ENCODE measurements around the gene SHCBP1.
"Not testable (repeated sequence)": the region's sequence is repeated elsewhere in the genome, so short reads cannot be mapped to it uniquely, and the experiment has no call there.

Gene SHCBP1

DNA sequence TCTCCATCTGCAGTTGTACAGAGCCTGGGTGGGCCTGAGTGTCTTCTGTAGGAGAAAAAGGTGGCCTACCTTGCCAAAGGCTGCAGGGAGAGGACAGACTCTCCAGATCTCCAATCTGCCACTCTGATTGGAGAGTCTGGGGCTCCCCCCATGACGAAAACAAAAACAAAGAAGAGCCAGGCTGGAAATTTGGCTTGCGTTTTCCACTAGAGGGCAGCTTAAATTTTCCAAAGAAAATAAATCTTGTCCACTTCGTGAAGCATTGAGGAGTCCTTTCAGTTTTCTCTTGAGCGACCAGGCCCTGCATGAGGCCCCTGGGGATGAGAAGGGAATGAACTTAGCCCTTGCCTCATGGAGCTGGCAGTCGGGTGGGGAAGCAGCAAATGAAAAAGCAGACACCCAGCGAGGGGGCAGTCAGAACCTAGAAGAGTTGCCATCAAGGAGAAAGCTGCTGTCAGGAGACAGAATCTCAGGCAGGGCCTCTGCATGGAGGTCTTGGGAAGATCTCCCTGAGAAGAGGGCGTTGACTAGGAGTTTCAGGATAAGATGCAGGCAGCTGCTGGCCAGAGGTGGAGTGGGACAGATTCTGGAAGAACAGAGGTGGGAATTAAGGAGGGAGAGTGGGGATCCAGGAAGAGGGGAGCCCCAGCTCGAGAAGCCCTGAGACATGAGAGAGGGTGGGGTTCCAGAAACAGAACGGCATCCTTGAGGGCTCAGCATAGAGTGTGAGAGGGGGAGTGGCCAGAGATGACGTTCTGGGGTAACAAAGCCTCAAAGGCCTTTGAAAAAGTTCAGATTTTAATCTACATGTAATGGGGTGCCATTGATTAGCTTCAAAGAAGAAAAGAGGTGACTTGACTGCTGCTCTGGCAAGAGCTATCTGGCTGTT, 8.4 kb upstream of the SHCBP1 start:
- FAIRE-seq, result peak; percentile 50

DNA sequence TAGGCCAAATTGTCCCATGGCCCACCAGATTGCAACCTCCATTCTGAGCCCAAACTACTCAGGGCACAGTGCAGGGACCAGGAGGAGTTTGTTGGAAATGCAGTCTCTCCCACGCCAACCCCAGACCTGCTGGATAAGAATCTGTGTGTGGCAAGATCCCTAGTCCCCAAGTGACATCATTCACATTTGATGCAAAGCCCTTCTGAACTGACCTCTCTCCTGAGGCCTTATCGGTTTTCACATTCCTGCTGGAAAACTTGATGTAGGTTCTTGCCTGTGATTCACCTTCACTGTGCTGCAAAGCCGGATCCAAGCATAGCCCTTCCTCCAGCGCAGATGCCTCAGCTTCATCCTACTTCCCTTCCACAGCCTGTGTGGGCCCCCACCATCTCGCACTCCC, 6.6 kb upstream of the SHCBP1 start:
- TF ChIP-seq POLR2A (IDR thresholded peaks at IDR 0.05; ENCODE audit: low read depth, low read length) (no peak), TAF1 (IDR thresholded peaks at IDR 0.05; ENCODE audit: borderline replicate concordance, low read depth, low read length) (no peak), POLR2AphosphoS5 (IDR thresholded peaks at IDR 0.05; ENCODE audit: low read depth, low read length) (no peak)
- FAIRE-seq (no peak), DNase-seq (ENCODE audit: insufficient read length) (no peak)

More for the DNA sequence above, 8.4 kb upstream of the SHCBP1 start:
- TF ChIP-seq POLR2A (IDR thresholded peaks at IDR 0.05; ENCODE audit: low read depth, low read length) (no peak), TAF1 (IDR thresholded peaks at IDR 0.05; ENCODE audit: borderline replicate concordance, low read depth, low read length) (no peak), POLR2AphosphoS5 (IDR thresholded peaks at IDR 0.05; ENCODE audit: low read depth, low read length) (no peak)
- no peak for DNase-seq (ENCODE audit: insufficient read length)

DNA sequence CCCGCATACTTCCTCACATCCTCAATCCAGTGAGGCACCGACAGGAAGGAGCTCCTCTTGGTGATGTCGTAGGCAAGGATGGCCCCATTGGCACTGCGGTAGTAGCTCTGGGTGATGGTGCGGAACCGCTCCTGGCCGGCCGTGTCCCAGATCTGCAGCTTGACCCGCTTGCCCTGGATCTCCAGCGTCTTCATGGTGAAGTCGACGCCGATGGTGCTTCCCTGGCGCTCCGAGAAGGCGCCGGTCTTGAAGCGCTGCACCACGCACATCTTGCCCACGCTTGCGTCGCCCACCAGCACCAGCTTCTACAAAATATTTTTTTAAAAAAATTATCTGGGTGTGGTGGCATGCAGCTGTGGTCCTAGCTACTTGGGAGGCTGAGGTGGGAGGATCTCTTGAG, 5.5 kb upstream of the SHCBP1 start:
- DNase-seq (ENCODE audit: insufficient read length), result not testable (repeated sequence)
- peak; percentile 42 for FAIRE-seq

DNA sequence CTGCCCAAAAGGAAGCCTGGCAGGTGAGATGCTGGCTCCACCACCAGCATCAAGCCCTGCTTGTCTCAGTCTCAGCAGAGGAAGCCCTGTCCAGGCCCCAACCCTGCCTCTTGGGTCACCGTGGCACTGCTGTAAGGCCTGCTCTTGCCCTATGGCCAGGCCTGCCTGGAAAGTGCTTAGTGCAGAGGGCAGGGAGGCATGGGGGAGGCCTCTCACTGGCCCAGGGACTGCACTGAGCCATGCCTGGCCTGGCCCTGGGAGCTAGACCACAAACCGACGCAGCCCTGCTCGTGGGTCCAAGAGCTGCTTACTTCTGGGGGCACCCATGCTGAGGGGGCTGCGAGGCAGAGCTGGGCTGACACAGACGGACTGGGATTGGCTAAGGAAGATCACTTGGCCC, 3.7 kb upstream of the SHCBP1 start:
- not testable (repeated sequence) for DNase-seq (ENCODE audit: insufficient read length); FAIRE-seq

DNA sequence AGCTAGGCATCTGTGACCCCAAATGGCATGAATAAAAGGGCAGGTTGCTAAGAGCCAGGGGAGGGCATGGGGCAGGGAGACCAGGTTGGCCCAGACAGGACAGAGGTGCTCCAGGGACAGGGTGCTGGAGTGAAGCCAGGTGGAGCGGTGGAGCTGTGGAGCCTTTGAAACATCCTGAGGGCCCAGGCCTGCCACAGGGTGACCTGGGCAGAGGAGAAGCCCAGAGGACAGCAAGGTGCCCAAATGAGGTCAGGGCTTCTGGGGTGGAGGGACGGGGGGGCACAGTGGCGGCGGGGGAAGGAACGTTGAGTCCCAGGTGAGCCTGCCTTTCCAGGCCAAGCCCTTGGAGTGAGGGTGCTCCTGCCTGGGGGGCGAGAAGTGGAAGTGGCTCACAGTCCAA, 2.5 kb upstream of the SHCBP1 start:
- DNase-seq (ENCODE audit: insufficient read length); FAIRE-seq: not testable (repeated sequence)

DNA sequence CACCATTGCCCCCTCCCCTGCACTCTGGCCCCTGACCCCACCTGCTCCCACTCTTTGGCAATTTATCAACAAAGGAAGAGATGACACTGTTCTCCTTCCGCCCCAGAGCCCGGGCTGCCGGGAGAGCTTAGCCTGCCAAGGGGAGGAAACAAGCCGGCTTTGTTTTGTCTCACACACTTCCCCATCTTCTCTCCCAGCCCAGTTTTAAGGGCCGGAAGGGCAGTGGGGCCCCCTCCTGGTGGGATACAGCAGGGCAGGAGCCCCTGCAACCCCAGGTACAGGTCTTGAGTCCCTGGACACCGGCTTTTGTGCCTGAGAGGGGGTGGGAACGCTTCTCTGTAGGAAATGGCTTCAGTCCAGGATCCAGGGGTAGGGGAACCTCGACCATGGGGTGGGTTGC, 2.1 kb upstream of the SHCBP1 start:
- DNase-seq (ENCODE audit: insufficient read length), result not testable (repeated sequence)
- FAIRE-seq, result peak; percentile 83

DNA sequence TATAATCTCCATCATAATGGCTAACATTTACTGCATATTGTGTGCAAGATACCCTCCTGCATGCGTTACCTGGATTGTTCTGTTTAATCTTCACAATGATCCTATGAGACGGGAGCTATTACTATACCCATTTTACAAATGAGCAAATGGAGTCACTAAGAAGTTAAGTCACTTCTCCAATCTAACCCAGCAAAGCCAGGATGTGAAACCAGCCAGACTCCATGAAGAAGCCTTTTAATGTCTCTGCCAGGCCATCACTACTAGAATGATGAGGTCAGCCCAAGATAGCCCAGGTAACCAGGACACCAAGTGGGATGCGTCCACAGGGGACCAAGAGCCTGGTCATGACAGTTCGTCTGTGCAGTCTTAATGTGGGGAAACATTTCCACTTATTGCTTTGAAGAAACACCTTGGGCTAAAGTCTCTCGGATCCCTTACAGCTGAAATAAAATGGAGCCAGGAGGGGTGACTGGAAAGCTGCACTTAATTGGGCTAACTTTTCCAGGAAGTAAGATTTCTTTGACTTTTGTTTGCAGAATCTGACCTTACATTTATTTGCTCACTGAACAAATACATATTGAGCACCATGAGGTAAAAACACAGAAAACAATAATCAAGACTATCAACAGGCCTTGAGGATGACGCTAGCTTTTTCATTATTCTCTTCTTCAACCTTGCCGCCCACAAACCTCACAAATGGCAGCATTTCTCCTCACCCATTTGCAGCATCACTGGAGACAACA, 926 bp upstream of the SHCBP1 start:
- no peak for FAIRE-seq
- TF ChIP-seq TAF1 (IDR thresholded peaks at IDR 0.05; ENCODE audit: borderline replicate concordance, low read depth, low read length) (no peak), POLR2AphosphoS5 (IDR thresholded peaks at IDR 0.05; ENCODE audit: low read depth, low read length) (no peak), POLR2A (IDR thresholded peaks at IDR 0.05; ENCODE audit: low read depth, low read length) (no peak)
- no peak for DNase-seq (ENCODE audit: insufficient read length)

DNA sequence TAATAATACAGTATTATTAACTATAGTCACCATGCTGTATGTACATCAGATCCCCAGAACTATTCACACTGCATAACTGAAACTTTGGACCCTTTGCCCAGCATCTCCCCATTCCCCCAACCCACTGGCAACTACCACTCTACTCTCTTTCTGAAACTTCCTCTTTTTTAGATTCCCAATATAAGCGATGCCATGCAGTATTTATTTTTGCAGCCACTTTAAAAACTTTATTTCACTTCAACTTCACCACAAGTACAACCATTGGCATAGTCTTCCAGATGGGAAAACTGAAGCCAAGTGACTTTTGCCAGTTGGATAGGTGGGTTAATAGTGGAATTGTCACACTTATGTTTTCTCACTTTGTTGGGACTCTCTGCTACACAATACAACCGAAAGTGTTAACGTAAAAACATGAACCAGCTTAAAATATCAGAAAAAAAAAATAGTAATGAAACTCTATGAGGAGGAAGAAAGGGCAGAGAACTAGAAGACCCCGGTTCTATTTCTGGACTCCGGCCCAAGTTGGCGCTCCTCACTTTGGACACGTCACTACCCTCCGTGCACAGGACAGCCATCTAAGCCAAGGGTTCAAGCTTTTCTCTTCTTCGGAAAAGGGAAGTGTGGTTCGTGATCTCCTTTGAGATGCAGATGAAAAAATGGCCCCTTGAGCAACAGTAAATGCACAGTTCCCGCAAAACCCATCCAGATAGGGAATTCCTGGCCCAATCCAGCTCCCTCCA, 743 bp downstream of the SHCBP1 start:
- TF ChIP-seq POLR2AphosphoS5 (IDR thresholded peaks at IDR 0.05; ENCODE audit: low read depth, low read length) (no peak), POLR2A (IDR thresholded peaks at IDR 0.05; ENCODE audit: low read depth, low read length) (no peak), TAF1 (IDR thresholded peaks at IDR 0.05; ENCODE audit: borderline replicate concordance, low read depth, low read length) (no peak)
- FAIRE-seq, result no peak
- DNase-seq (ENCODE audit: insufficient read length), result peak; percentile 34

DNA sequence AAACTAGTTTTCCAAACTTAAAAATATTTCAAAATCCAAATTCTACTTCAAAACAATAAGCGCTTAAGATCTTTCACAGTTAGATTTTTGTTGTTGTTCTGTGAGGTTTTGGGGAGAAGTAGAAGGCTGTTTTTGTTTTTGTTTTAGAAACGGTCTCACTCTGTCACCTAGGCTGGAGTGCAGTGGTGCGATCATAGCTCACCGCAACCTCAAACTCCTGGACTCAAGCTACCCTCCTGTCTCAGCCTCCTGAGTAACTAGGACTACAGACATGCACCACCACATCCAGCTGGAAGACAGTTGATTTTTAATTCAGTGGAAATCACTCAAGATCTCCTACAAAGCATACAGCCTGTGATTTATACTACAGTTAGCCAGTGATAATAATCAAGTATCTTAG, 2.7 kb downstream of the SHCBP1 start:
- DNase-seq (ENCODE audit: insufficient read length) (no peak), FAIRE-seq (no peak)
- no peak for TF ChIP-seq POLR2AphosphoS5 (IDR thresholded peaks at IDR 0.05; ENCODE audit: low read depth, low read length)
- TF ChIP-seq POLR2A (IDR thresholded peaks at IDR 0.05; ENCODE audit: low read depth, low read length), result no peak
- TF ChIP-seq TAF1 (IDR thresholded peaks at IDR 0.05; ENCODE audit: borderline replicate concordance, low read depth, low read length), result no peak

DNA sequence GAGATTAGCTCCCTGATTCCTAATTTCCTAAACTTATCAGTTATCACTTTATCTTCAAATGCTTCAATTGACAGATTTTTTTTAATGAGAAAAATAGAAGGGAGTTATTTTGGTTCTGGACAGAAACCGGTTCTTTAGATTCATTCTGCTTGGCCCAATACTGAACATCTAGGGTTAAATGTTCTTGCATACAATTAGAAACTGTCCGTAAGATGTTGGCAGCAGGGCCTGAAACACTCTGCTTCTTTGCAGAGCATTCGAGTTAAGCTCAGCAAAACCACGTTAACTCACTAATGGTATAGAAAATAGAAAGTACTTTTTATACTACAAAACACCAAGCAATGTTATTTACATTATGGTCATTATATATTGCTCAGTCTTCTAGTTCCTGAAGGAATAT, 7.2 kb downstream of the SHCBP1 start:
- FAIRE-seq (no peak), DNase-seq (ENCODE audit: insufficient read length) (no peak)
- no peak for TF ChIP-seq POLR2A (IDR thresholded peaks at IDR 0.05; ENCODE audit: low read depth, low read length)

DNA sequence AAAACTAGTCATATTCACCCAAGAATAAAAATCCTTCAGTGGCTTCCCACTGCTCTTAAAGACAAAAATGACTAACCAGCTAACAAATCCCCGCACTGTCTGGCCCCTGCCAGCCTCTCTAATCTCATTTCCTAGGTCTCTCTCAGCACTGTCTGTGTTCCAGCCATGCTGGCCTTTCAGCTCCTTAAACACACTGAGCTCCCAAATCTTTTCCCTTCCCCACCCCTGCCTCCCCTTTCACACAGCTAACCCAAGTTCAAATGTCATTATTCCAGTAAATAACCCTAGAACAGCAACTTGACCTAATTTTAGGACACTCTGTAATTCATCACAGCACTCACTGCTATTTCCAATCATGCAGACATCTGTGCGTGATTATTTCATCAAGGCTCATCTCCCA, 7.8 kb downstream of the SHCBP1 start:
- TF ChIP-seq TAF1 (IDR thresholded peaks at IDR 0.05; ENCODE audit: borderline replicate concordance, low read depth, low read length) (no peak), POLR2A (IDR thresholded peaks at IDR 0.05; ENCODE audit: low read depth, low read length) (no peak), POLR2AphosphoS5 (IDR thresholded peaks at IDR 0.05; ENCODE audit: low read depth, low read length) (no peak)
- FAIRE-seq (no peak), DNase-seq (ENCODE audit: insufficient read length) (no peak)

DNA sequence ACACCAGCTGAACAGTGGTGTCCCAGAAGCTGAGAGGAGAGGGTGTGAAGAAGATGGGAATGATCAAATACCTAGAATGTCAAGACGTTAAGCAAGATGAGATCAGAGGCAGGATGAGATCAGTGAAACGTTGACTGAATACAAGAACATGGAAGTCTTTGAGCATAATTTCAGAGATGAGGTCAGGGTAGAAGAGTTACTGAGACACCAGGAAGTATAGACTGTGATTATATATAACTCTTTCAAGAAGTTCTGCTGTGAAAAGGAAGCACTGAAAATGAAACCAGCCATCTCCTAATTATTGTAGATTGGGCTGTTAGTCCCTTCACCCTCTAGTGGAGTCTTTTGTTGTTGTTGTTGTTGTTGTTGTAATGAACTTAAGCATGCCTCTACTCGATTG, 9.1 kb downstream of the SHCBP1 start:
- TF ChIP-seq POLR2AphosphoS5 (IDR thresholded peaks at IDR 0.05; ENCODE audit: low read depth, low read length), result no peak
- no peak for TF ChIP-seq TAF1 (IDR thresholded peaks at IDR 0.05; ENCODE audit: borderline replicate concordance, low read depth, low read length)
- TF ChIP-seq POLR2A (IDR thresholded peaks at IDR 0.05; ENCODE audit: low read depth, low read length), result no peak
- DNase-seq (ENCODE audit: insufficient read length) (no peak), FAIRE-seq (no peak)
